A549 (cell line): ENCODE data around the gene HMGCLL1. TPM values are rescaled to one million over a fixed set of nuclear protein-coding genes. Genes with fewer than 3 reads are reported as not detected.

Experiments used
- ATAC-seq, 2 experiments: fragments of 200-7000 bp in 1 of 2; fragments of >200 bp in 1 of 2; cut with Nextera tagmentation in 1 of 2; cut with Tn5 transposase in 1 of 2; 3 replicates each; pipeline versions ENCODE4 v1.8.0 to v1.9.1; 2018 to 2020; ENCODE audit warnings: mild to moderate bottlenecking in 1 of 2, moderate library complexity in 1 of 2
- CTCF ChIA-PET: fragments of 300-600 bp; sonication (Branson Sonifier 250); formaldehyde crosslinking; extraction: SDS; loops from one replicate; lab custom pipeline; 2021; ENCODE audit warnings: antibody characterized with exemption, inconsistent platforms; lab: Yijun Ruan, JAX
- POLR2A ChIA-PET: fragments of 350-600 bp; formaldehyde crosslinking; extraction: SDS; loops from one replicate; lab custom pipeline; 2021; ENCODE audit warnings: antibody characterized with exemption, inconsistent platforms; lab: Yijun Ruan, JAX
- DNase-seq, 2 experiments: peaks; one replicate each; pipeline versions ENCODE4 v3.0.0 to v3.0.0-alpha.2; 2011 to 2016; ENCODE audit warnings: low read depth in 1 of 2, low spot score in 1 of 2
- FAIRE-seq: peaks from 2 replicates; lab custom pipeline; 2011; peaks lifted over from hg19 to GRCh38; lab: Jason Lieb, UNC
- H3K27ac ChIP-seq, 2 experiments: fragments of >200 bp; sonication (Bioruptor Twin); formaldehyde crosslinking; 3 replicates each; pipeline ENCODE4 v1.5.1; 2016 to 2017
- H3K4me1 ChIP-seq: fragments of >200 bp; sonication (Bioruptor Twin); formaldehyde crosslinking; 3 replicates; pipeline ENCODE4 v1.6.1; 2016
- H3K4me2 ChIP-seq: fragments of >200 bp; sonication (Bioruptor Twin); formaldehyde crosslinking; 3 replicates; pipeline ENCODE4 v1.6.1; 2016
- H3K4me3 ChIP-seq: fragments of >200 bp; sonication (Bioruptor Twin); formaldehyde crosslinking; 3 replicates; pipeline ENCODE4 v1.5.1; 2016
- H3K9me3 ChIP-seq: fragments of >200 bp; sonication (Bioruptor Twin); formaldehyde crosslinking; 3 replicates; pipeline ENCODE4 v1.6.1; 2016
- BHLHE40 ChIP-seq: IDR thresholded peaks from 2 replicates; pipeline ENCODE4 v1.6.1; 2012; ENCODE audit warnings: low read depth, low read length, inconsistent platforms
- CEBPB ChIP-seq, 2 experiments: fragments of >200 bp in 1 of 2; sonication (Bioruptor Twin) in 1 of 2; formaldehyde crosslinking in 1 of 2; IDR thresholded peaks; 2 replicates each; pipeline ENCODE4 v1.6.1; 2012 to 2016
- CHD4 ChIP-seq: fragments of 200-600 bp; sonication (generic); IDR thresholded peaks from 2 replicates; pipeline ENCODE4 v1.6.1; 2016; ENCODE audit warnings: antibody characterized with exemption, mild to moderate bottlenecking, borderline replicate concordance
- EP300 ChIP-seq, 2 experiments: fragments of >200 bp; sonication (Bioruptor Twin); formaldehyde crosslinking; IDR thresholded peaks; 2 replicates in 1 of 2; 3 replicates in 1 of 2; pipeline ENCODE4 v1.6.1; 2016 to 2017
- ESRRA ChIP-seq: fragments of 150-350 bp; IDR thresholded peaks from 2 replicates; pipeline ENCODE4 v1.6.1; 2014; ENCODE audit warnings: mild to moderate bottlenecking, low read length, borderline replicate concordance
- FOSL2 ChIP-seq, 2 experiments: fragments of 450-650 bp in 1 of 2; fragments of >200 bp in 1 of 2; sonication (Bioruptor Twin) in 1 of 2; formaldehyde crosslinking; IDR thresholded peaks; 2 replicates each; pipeline versions ENCODE4 v1.5.0 to v1.6.1; 2016 to 2020; ENCODE audit warnings: mild to moderate bottlenecking in 1 of 2, moderate library complexity in 1 of 2
- FOXS1 ChIP-seq: fragments of 250-450 bp; sonication (Bioruptor Pico); IDR thresholded peaks from 2 replicates; pipeline ENCODE4 v1.5.0; 2020; ENCODE audit warnings: mild to moderate bottlenecking, moderate library complexity
- HEYL ChIP-seq: fragments of 250-450 bp; sonication (Bioruptor Pico); IDR thresholded peaks from 2 replicates; pipeline ENCODE4 v1.8.0; 2021; ENCODE audit warnings: mild to moderate bottlenecking, moderate library complexity
- HOXA7 ChIP-seq: fragments of 250-450 bp; sonication (Bioruptor Pico); IDR thresholded peaks from 2 replicates; pipeline ENCODE4 v1.5.0; 2020; ENCODE audit warnings: mild to moderate bottlenecking, moderate library complexity
- HOXB13 ChIP-seq: fragments of 250-450 bp; sonication (Bioruptor Pico); IDR thresholded peaks from 2 replicates; pipeline ENCODE4 v1.5.0; 2020; ENCODE audit warnings: low read depth, mild to moderate bottlenecking, moderate library complexity
- HOXB5 ChIP-seq: fragments of 250-450 bp; sonication (Bioruptor Pico); IDR thresholded peaks from 2 replicates; pipeline ENCODE4 v1.5.0; 2020; ENCODE audit warnings: mild to moderate bottlenecking, moderate library complexity
- JUN ChIP-seq, 2 experiments: fragments of >200 bp; sonication (Bioruptor Twin); formaldehyde crosslinking; IDR thresholded peaks; 2 replicates in 1 of 2; 3 replicates in 1 of 2; pipeline ENCODE4 v1.6.1; 2016 to 2017
- KDM1A ChIP-seq: fragments of 200-600 bp; sonication (generic); IDR thresholded peaks from 2 replicates; pipeline ENCODE4 v1.6.1; 2016; ENCODE audit warnings: low read depth, mild to moderate bottlenecking
- MAZ ChIP-seq: fragments of 150-350 bp; IDR thresholded peaks from 2 replicates; pipeline ENCODE4 v1.6.1; 2014; ENCODE audit warnings: antibody characterized with exemption, low read depth, low read length, borderline replicate concordance
- NFE2L2 ChIP-seq: fragments of 150-350 bp; conservative IDR thresholded peaks from 2 replicates; pipeline ENCODE4 v1.6.1; 2014; ENCODE audit warnings: low read length
- POLR2AphosphoS2 ChIP-seq: conservative IDR thresholded peaks from 2 replicates; pipeline ENCODE4 v1.6.1; 2012; ENCODE audit warnings: low read length, improper control_type of control experiment, inconsistent platforms
- RARB ChIP-seq: fragments of 250-450 bp; sonication (Bioruptor Pico); IDR thresholded peaks from 2 replicates; pipeline ENCODE4 v1.8.0; 2021; ENCODE audit warnings: mild to moderate bottlenecking, moderate library complexity
- RFX5 ChIP-seq: fragments of 450-650 bp; IDR thresholded peaks from 2 replicates; pipeline ENCODE4 v1.7.1; 2014; ENCODE audit warnings: antibody characterized with exemption, mild to moderate bottlenecking, moderate library complexity
- RNF2 ChIP-seq: fragments of 200-600 bp; sonication (generic); IDR thresholded peaks from 2 replicates; pipeline ENCODE4 v1.6.1; 2016; ENCODE audit warnings: low read depth, mild to moderate bottlenecking, antibody characterized with exemption, moderate library complexity, borderline replicate concordance
- SMC3 ChIP-seq: fragments of >200 bp; sonication (Bioruptor Twin); formaldehyde crosslinking; IDR thresholded peaks from 3 replicates; pipeline ENCODE4 v1.6.1; 2018; ENCODE audit warnings: inconsistent platforms
- SREBF2 ChIP-seq: fragments of 450-650 bp; IDR thresholded peaks from 2 replicates; pipeline ENCODE4 v1.6.1; 2014; ENCODE audit warnings: mild to moderate bottlenecking, moderate library complexity
- TFCP2L1 ChIP-seq: fragments of 250-450 bp; sonication (Bioruptor Pico); IDR thresholded peaks from 2 replicates; pipeline ENCODE4 v1.5.0; 2021; ENCODE audit warnings: mild to moderate bottlenecking
- ZC3H11A ChIP-seq: fragments of 450-650 bp; IDR thresholded peaks from 2 replicates; pipeline ENCODE4 v1.6.1; 2014; ENCODE audit warnings: antibody characterized with exemption, mild to moderate bottlenecking
- ZFP36 ChIP-seq: fragments of 450-650 bp; IDR thresholded peaks from 2 replicates; pipeline ENCODE4 v1.6.1; 2014; ENCODE audit warnings: borderline replicate concordance; ENCODE audit not compliant: partially characterized antibody
- ZSCAN20 ChIP-seq: fragments of 250-450 bp; sonication (Bioruptor Pico); IDR thresholded peaks from 2 replicates; pipeline ENCODE4 v1.8.0; 2022; ENCODE audit warnings: mild to moderate bottlenecking, moderate library complexity
- WGBS: methylation state at CpG from one replicate; pipeline ENCODE4 v1.1.6; 2017; ENCODE audit errors: missing lambda C conversion rate; 5-methylcytosine and 5-hydroxymethylcytosine counted together
- polyA plus RNA-seq, 4 experiments: library from polyadenylated mRNA; depleted of rRNA in 3 of 4; stranded (reverse); fragments of >200 nt; fragmentation: RNase III in 1 of 4; extraction: RNeasy Plus Mini Kit Qiagen cat#74134 plus additional on column Dnase treatment in 1 of 4; gene quantifications; 2 replicates in 3 of 4; 3 replicates in 1 of 4; pipeline ENCODE4 v1.2.3, GENCODE V29; 2011 to 2017
- TF ChIP-seq, protein P1 (sequence below): fragments of >200 bp; sonication (Bioruptor Twin); formaldehyde crosslinking; IDR thresholded peaks from 2 replicates; pipeline ENCODE4 v1.6.1; 2016
- TF ChIP-seq, protein P2 (sequence below): fragments of >200 bp; sonication (Bioruptor Twin); formaldehyde crosslinking; IDR thresholded peaks from 3 replicates; pipeline ENCODE4 v1.5.1; 2016
- TF ChIP-seq, protein P3 (sequence below): fragments of >200 bp; sonication (Bioruptor Twin); formaldehyde crosslinking; IDR thresholded peaks from 3 replicates; pipeline ENCODE4 v1.6.1; 2016

Gene HMGCLL1
- polyA plus RNA-seq, 2 of the 4 experiments (the other 2 are of a cell fraction), result 0.28 to 0.78 TPM

DNA sequence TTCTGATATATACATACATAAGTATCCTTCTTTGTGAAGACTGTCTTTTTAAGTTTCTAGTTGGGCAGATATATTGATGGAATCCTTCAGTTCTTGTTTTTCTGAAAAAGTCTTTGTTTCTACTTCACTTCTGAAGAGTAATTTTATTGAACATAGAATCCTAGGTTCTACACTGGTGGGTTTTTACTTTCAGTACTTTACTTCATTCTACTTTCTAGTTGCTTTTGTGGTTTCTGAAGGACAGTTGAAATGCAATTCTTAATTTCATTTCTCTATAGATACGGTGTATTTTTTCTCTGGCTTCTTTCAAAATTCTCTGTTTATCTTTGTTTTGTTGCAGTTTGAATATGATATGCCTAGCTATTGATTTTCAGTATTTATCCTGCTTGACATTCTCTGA lies 105.3 kb downstream of the HMGCLL1 start:
- Histone ChIP-seq H3K4me2 (no peak overlapping the region), H3K9me3 (no peaks in the 10 kb centered on the region), H3K27ac (no peak overlapping the region), H3K4me3 (no peak overlapping the region), H3K4me1 (no peaks in the 10 kb centered on the region)
- TF ChIP-seq NFE2L2 (no peak), ZSCAN20 (no peak), HOXA7 (no peak), MAZ (no peak), KDM1A (no peak), ZC3H11A (no peak), JUN (IDR thresholded peaks at IDR 0.05) (no peak), HOXB5 (CRISPR knock-in tag) (no peak), FOSL2 (IDR thresholded peaks at IDR 0.05) (no peak), FOSL2 (CRISPR knock-in tag; IDR thresholded peaks at IDR 0.05) (no peak), HOXB13 (CRISPR knock-in tag) (no peak), BHLHE40 (no peak), RFX5 (no peak), SMC3 (no peak), SREBF2 (no peak)
- TF ChIP-seq, protein P1, sequence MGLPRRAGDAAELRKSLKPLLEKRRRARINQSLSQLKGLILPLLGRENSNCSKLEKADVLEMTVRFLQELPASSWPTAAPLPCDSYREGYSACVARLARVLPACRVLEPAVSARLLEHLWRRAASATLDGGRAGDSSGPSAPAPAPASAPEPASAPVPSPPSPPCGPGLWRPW, result no peak
- TF ChIP-seq, protein P2, sequence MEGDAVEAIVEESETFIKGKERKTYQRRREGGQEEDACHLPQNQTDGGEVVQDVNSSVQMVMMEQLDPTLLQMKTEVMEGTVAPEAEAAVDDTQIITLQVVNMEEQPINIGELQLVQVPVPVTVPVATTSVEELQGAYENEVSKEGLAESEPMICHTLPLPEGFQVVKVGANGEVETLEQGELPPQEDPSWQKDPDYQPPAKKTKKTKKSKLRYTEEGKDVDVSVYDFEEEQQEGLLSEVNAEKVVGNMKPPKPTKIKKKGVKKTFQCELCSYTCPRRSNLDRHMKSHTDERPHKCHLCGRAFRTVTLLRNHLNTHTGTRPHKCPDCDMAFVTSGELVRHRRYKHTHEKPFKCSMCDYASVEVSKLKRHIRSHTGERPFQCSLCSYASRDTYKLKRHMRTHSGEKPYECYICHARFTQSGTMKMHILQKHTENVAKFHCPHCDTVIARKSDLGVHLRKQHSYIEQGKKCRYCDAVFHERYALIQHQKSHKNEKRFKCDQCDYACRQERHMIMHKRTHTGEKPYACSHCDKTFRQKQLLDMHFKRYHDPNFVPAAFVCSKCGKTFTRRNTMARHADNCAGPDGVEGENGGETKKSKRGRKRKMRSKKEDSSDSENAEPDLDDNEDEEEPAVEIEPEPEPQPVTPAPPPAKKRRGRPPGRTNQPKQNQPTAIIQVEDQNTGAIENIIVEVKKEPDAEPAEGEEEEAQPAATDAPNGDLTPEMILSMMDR, result no peak
- ChIA-PET POLR2A (no interaction called here), CTCF (interaction anchor here (0.6 kb wide), 1 partner anchor 59 kb away, joined by 3 read pairs; no protein-coding TSS in a partner anchor)
- FAIRE-seq (no peak), DNase-seq (no peak), ATAC-seq (no peak)
- WGBS, result 86% methylated on average over 1 of the region's 1 CpG

- FAIRE-seq (no peak), ATAC-seq (no peak)
- Histone ChIP-seq H3K4me2 (no peak overlapping the region), H3K9me3 (no peaks in the 10 kb centered on the region), H3K4me1 (no peaks in the 10 kb centered on the region), H3K27ac (no peak overlapping the region)
- ChIA-PET POLR2A (no interaction called here), CTCF (no interaction called here)
- 59% methylated on average over 5 of the region's 5 CpGs for WGBS
- no peak for TF ChIP-seq POLR2AphosphoS2
- TF ChIP-seq HOXB13 (CRISPR knock-in tag), result no peak
- TF ChIP-seq NFE2L2, result no peak
- TF ChIP-seq RARB (CRISPR knock-in tag), result no peak
- TF ChIP-seq HEYL (CRISPR knock-in tag), result no peak
- TF ChIP-seq FOXS1 (CRISPR knock-in tag), result no peak
- TF ChIP-seq ZFP36, result no peak
- no peak for TF ChIP-seq ESRRA
- TF ChIP-seq TFCP2L1 (CRISPR knock-in tag), result no peak
- TF ChIP-seq CEBPB (IDR thresholded peaks at IDR 0.05), result no peak
- TF ChIP-seq ZC3H11A, result no peak
- no peak for TF ChIP-seq RNF2
- TF ChIP-seq, protein P3, sequence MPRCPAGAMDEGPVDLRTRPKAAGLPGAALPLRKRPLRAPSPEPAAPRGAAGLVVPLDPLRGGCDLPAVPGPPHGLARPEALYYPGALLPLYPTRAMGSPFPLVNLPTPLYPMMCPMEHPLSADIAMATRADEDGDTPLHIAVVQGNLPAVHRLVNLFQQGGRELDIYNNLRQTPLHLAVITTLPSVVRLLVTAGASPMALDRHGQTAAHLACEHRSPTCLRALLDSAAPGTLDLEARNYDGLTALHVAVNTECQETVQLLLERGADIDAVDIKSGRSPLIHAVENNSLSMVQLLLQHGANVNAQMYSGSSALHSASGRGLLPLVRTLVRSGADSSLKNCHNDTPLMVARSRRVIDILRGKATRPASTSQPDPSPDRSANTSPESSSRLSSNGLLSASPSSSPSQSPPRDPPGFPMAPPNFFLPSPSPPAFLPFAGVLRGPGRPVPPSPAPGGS, result no peak
- no peak for TF ChIP-seq EP300 (IDR thresholded peaks at IDR 0.05)
- TF ChIP-seq CHD4, result no peak
- TF ChIP-seq, all 56 proteins: peak for 0
- DNase-seq, result no peak
- no peak overlapping the region for H3K4me3 ChIP-seq
These were observed 109.0 kb downstream of the HMGCLL1 start for GRCh38 chr6:55469951-55470366.
